NCI-H1436 treated with DMSO at 0.1 percent for 48 hours (cell line): ENCODE measurements around the gene PGM2L1.

Source experiments
- DNase-seq: peaks from one replicate; lab custom pipeline; 2025; lab: John Stamatoyannopoulos, UW

PGM2L1 gene

GRCh38 chr11:74297484-74297883 lies 100.7 kb downstream of the PGM2L1 start:
- no peak for DNase-seq

DNA sequence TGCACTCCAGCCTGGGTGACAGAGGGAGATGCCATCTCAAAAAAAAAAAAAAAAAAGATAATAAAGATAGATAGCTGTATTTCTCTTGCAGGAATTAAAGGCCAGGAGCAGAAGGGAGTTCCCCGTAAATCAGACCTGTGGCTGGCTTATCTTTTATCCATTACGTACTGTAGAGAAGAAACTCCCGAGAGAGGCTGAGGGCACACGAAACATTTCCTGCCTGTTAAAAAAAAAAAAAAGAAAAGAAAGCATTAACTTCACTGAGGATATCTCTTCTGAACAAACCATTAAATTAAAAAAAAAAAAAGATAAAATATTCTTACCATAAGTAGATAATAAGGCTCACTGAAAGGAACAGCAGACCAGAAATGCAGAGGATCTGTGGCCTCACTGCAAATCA lies 109.3 kb downstream of the PGM2L1 start:
- DNase-seq, result no peak

DNA sequence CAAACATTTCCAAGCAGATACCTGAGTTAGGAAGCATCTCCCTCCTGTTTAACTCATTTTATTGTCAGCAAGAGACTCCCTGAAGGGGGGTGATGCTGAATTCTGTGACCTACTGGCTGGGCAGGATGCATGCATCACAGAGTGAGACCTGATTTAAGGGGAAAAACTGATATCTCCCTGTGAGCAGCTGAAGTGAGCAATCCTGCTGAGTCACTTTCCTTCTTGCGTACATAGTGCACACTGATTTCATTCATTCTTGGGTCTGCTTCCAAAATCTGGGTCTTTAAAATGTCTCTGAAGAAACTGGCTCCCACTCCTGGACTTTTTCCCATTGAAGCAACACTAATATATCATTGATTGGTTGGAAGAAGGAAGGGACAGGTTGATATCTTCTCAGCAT lies 110.1 kb downstream of the PGM2L1 start:
- no peak for DNase-seq

DNA sequence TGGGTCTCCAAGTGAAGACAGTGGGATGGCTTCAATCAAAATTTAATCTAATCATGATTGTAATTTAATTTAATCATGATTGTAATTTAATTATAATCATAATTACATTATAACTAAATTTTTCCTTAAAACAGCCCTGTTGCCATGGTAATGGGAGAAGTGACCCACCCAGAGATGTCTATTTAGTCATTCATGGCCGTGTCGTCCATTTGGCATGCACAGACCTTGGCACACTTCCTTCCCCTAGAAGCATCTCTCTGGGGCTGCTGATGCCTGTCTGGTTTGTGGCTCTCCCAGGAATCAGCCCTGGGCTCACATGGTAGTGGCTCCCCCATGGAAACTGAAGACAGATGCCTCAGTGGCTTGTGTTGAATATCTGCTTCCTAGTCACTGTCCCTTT lies 113.8 kb downstream of the PGM2L1 start:
- no peak for DNase-seq

DNA sequence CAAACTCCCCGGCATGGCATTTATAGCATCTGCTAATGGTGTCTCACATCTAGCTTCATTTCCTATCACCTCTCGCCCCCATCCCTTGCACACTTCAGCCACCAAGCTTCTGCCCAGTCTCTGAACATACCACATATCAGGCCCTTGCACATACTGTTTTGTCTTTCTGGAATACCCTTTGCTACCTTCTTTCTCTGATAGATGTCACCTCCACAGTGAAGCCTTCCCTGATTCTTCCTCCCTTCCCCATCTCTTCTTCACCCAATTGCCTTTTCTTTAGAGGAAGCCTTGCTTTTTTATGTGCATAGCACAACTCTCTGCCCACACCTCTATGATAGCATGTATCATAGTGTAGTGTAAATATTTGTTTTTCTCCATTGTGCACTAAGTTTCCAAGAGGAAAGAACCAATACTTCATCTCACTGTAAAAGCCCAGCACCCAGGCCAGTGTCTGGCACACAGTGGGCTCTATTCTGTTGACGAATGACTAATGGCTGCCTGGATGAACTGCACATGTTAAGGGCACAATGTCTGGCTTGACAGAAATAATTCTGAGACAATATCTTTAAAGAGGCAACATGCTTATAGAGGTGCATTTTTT lies 114.6 kb downstream of the PGM2L1 start:
- no peak for DNase-seq

DNA sequence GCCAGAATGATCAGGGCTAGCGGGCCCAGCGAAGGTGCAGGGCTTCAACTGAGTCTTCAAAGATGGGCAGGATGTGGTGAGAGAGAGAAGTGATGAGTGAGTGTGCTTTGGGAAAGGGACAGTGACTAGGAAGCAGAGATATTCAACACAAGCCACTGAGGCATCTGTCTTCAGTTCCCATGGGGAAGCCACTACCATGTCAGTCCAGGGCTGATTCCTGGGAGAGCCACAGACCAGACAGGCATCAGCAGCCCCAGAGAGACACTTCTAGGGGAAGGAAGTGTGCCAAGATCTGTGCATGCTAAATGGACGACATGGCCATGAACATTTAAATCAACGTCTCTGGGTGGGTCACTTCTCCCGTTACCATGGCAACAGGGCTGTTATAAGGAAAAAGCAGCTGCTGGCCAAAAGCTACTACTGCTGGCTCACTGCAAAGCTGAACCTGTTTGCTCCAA lies 115.3 kb downstream of the PGM2L1 start:
- DNase-seq, result no peak

DNA sequence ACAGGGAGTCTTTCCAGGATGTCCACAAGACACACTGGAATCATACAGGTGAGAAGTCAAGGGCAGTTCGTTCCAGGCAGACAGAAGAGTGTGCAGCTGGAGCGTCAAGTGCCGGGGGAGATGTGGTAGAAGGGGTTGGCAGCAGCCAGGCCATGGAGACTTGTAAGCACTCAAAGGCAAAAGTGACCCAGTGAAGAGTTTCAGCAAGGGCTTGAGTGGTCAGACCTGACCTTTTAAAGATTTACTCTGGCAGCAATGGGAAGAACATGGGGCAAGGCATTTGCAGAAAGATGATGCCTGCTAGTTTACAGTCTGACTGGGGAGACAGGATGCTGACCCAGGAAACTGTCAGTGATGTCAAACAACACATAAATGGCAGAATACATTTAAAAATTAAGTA lies 115.8 kb downstream of the PGM2L1 start:
- no peak for DNase-seq

- no peak for DNase-seq
These were observed 117.7 kb downstream of the PGM2L1 start for GRCh38 chr11:74280494-74280893.
